ENCODE results near the gene ZFP91.
"Not testable (repeated sequence)": the region's sequence is repeated elsewhere in the genome, so short reads cannot be mapped to it uniquely, and the experiment has no call there.

Gene ZFP91, protein sequence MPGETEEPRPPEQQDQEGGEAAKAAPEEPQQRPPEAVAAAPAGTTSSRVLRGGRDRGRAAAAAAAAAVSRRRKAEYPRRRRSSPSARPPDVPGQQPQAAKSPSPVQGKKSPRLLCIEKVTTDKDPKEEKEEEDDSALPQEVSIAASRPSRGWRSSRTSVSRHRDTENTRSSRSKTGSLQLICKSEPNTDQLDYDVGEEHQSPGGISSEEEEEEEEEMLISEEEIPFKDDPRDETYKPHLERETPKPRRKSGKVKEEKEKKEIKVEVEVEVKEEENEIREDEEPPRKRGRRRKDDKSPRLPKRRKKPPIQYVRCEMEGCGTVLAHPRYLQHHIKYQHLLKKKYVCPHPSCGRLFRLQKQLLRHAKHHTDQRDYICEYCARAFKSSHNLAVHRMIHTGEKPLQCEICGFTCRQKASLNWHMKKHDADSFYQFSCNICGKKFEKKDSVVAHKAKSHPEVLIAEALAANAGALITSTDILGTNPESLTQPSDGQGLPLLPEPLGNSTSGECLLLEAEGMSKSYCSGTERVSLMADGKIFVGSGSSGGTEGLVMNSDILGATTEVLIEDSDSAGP

DNA sequence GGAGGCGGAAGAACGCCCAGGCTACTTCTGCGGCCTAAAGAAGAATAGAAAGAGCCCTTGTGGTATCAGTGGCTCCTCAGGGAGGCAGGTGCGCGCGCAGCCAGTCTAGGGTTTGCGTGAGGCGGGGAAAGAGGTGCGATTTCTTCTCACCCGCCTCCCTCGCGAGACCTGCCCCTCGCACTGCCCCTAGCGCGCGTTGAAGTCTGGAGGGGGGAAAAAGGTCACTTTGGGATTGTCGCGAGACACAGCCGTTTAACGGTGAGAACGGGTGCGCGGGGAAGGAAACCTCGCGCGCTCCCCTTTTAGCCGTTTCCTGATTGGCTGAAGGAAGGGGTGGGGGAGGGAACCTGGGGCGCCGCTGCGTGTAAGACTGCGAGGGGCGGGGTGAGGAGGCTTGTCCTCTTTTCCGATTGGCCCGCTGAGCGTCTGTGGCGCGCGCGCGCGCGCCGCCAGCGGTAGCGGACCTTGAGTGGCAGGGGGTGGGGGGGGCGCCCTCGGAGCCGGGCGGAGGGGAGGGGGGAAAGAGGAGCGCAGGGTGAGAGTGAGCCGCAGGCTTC lies at the start of gene ZFP91:
Gene ZFP91 (plus strand): TSS at position 429 of the 557 bp plus-strand sequence. CDS start 219 bp downstream, outside the sequence.
- peak; percentile 91 to 96 for DNase-seq

DNA sequence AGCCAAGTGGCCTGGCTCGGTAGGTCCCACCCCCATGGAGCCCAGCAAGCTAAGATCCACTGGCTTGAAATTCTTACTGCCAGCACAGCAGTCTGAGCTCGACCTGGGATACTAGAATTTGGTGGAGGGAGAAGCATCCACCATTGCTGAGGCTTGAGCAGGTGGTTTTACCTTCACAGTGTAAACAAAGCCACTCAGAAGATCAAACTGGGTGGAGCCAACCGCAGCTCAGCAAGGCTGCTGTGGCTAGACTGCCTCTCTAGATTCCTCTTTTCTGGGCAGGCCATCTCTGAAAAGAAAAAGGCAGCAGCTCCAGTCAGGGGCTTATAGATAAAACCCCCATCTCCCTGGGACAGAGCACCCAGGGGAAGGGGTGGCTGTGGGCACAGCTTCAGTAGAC lies 48.6 kb upstream of the ZFP91 start:
- no peak for DNase-seq

DNA sequence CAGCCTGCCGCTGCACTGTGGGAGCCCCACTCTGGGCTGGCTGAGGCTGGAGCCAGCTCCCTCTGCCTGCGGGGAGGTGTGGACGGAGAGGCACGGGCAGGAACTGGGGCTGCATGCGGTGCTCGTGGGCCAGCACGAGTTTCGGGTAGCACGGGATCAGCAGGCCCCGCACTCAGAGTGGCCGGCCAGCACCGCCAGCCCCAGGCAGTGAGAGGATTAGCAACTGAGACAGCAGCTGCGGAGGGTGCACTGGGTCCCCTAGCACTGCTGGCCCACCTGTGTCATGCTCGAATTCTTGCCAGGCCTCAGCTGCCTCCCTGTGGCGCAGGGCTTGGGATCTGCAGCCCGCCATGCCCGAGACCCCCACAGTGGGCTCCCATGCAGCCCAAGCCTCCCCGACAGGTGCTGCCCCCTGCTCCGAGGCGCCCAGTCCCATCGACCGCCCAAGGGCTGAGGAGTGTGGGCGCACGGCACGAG lies 47.0 kb upstream of the ZFP91 start:
- DNase-seq: no peak

DNA sequence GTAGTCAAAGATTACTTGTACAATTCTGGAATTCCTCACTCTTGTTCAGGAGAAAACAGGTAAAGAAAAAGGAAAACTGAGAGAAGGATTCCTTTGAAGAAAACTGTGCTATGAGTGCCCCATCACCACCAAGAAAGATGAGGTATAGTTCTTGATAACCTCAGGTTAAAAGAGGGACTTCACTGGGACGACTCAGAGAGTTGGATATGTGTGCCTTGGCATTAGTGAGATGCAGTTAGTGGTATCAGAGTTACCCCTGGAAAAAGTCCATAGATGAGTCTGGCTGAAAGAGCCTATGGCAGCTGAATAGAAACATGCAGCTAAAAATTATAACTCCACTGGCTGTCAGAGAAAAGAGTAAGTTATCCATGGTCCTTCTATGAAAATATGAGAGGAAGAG lies 32.0 kb upstream of the ZFP91 start:
- no peak for DNase-seq

DNA sequence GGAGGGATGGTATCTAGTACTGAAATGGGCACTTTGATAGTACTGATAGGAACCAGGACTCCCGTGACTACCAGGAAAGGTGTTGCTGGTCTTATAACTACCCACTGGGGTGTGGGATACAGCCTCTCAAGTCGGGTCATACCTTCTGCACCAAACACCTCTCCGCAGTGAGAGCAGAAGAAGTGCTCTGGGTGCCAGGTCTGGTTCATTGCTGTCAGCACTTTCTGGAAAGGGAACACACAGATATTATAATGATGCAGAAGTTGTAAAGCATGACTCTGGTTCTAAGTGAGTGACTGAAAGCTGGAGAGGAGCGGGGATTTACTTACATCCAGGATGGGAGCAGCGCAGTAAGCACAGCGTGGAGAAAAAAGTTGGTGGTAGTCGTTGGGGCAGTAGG lies 29.2 kb upstream of the ZFP91 start:
- DNase-seq: no peak

DNA sequence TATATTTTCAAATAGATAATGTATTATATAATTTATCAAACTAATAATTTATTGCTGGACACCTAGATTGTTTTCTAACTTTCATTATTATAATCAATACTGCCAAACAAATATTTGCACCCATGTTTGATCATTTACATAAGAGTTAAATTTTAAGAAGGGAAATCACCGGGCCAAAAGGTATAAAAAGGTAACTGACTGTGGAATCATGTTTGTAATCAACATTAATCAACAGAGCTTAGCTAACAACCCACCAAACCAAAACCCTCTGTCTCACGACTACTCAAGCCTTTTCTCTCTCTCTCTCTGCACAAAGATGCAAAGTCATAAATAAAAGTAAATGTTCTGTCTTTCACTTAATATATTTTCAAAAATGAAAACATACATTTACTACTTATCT lies 18.0 kb upstream of the ZFP91 start:
- no peak for DNase-seq

DNA sequence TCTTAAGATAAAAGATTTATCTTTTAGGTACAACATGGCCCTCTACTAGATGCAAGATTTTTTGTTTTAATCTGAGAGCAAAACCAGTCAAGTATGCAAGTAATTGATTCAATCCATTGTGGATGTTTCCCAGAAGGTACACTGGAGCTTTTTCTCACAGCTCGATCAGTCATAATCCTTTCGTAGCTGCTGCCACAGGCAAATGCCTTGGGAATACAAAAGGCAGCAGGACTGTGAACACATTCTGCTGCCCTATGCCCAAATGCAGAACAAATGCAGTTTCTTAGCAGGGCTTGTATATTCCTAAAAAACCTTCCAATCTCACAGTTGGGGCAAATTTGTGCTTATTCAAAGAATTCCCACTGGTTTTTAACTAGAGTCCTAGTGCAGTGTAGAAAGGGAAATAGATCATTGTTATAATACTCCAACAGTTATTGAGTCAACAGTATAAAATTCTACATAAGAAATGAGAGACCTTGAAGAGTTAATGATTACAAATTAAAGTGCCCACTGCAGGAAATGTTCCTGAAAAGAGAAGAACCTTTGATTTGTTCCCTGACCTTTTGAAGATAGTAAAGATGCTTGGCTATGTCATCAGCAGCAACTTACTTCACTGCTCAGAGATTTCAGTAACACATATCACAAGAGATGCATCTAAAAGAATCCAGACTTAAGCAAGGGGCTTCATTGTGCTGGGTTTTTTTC lies 17.3 kb upstream of the ZFP91 start:
- DNase-seq: no peak

DNA sequence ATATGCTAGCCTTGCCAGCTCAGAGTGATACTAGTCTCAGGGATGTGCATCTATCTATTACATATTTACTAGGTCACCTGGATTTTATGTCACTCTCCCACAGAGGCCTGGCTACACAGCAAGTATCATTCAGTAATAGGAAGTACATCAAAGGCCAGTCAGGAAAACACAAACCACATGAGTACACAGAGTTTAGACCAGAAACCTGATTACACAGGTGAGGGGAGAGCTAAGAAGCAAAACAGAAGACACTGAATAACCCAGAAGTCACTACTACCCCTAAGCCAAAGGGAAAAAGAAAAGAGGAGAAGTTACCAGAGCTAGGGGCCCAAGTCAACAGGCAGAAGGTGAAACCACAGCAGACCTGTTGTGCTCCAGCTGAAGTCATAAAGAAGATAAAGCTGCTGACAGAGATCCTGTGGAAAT lies 16.5 kb upstream of the ZFP91 start:
- DNase-seq: no peak

DNA sequence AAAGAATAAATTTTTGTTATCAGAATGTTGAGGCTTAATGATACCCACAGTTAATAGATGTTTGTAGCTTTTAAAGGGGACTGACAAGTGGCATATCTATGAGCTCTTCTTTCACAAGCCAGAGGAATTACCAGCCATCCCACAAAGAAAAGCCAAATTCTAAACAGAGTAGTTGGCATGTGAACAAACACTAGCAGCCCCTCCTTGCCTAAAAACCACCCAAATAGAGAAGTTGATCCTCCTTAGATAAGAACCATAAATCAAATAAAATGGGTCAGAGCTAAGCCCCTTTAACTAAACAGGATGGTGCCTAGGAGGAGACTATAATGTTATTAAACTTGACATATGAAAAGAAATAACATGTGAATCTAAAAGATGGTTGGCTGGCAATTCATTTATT lies 14.6 kb upstream of the ZFP91 start:
- no peak for DNase-seq

DNA sequence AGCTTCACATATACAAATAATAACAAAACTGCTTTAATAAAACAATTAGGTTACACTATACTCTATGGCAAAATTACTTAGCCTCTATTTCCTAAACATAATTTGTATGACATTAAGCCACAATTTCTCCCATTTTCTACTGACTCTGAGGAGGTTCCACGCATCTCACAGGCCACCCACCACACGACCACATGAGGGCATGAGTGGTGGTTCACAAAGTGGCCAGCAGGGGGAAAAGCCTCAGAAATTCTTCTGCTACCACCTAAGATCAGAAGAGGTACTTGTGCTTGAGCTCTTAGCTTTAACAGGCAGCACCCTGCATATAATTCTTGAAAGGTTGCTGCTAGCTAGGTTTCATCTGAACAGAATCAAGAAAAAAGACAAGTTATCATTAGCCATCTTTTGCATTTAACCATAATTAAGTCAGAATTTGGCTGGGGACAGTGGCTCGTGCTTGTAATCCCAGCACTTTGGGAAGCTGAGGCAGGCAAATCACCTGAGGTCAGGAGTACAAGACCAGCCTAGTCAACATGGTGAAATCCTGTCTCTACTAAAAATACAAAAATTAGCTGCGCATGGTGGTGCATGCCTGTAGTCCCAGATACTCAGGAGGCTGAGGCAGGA lies 10.9 kb upstream of the ZFP91 start:
- peak in 1 of 2 experiments; percentile 70 for DNase-seq

DNA sequence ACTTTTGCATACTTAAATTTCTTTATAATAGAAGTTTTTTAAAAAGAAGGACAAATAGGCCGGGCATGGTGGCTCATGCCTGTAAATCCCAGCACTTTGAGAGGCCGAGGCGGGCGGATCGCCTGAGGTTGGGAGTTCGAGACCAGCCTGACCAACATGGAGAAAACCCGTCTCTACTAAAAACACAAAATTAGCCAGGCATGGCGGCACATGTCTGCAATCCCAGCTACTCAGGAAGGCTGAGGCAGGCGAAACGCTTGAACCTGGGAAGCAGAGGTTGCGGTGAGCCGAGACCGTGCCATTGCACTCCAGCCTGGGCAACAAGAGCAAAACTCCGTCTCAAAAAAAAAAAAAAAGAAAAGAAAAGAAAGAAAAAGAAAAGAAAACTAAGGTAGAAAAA lies 6.0 kb upstream of the ZFP91 start:
- not testable (repeated sequence) for DNase-seq

DNA sequence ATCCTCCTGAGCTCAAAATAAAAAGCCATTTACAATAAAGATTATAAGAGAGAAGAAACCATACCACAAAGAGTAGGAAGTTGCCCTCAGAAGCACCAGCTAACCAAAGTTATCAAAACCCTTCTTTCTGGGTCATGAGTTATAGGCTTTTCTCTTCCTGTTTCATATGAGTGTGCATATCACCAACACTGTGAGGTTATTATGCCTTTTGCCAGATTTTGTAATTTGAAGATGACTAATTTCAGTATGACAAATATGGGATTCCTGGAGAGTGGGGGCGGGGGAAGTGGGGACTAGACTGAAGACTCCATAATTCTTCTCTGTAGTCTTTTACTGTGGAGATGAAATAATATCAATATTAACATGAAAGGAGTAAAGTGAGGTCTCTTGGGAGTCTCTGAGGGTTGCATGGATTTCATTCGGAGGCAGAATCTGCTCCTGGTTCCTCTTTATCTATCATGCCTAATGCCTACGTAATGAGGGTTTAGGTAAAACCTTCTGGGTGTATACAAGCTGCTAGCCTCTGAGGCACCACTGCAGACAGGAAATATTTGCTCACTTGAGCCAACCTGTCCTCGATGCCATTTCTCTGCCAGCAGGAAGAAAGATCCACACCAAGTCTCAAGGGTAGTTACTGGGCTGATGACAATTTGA lies 5.3 kb upstream of the ZFP91 start:
- DNase-seq: peak; percentile 57 to 77

DNA sequence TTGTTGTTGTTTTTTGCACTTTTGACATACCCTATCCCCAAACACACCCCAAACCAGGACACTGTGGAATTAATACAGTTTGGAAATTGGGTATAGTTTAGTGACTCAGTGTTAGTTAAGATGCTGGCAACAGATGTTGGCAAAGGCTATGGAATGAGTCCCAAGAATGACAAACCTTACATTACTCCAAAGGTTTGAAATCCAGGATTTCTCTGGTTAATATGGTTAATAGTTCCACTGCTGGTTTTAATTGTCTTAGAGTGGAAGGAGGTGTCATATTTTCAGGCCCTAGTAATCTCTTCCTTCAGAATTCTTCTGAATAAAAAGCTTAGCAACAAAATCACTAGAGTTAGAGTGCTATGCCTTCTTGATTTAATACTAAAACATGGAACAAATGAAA lies 4.0 kb upstream of the ZFP91 start:
- no peak for DNase-seq

DNA sequence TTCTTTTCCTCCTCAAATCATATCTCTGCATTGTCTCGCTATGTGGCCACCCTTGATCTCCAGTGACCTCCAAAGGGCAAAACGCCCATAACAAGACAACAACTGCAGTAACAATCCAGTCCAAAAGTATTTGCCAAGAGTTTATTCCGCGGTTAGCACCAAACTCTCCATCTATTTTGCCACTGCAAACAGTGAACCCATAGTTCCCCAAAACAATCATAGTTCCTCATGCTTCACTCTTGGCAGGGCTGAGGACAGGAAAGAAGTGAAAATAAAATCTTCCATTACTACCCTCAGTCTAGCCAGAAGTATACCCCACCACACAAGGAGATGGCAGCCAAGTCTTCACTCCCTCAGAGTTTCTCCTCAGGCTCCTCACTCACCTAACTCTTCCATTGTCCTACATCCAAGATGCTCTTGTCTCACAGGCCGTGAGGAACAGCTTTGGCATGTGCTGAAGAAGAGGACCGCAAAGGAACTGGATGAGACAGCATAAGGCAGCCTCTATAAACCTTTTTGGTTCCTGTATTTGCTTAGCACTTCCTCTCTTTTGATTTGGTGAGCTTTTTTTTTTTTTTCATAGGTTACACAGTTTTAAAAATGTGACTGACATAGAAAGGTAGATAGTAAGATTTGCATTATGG lies 3.4 kb upstream of the ZFP91 start, which contains the start of gene LPXN:
Gene LPXN (minus strand): TSS at position 480 of the 644 bp plus-strand sequence. CDS start 84 bp downstream, at position 396.
- DNase-seq: peak in 1 of 2 experiments; percentile 7

DNA sequence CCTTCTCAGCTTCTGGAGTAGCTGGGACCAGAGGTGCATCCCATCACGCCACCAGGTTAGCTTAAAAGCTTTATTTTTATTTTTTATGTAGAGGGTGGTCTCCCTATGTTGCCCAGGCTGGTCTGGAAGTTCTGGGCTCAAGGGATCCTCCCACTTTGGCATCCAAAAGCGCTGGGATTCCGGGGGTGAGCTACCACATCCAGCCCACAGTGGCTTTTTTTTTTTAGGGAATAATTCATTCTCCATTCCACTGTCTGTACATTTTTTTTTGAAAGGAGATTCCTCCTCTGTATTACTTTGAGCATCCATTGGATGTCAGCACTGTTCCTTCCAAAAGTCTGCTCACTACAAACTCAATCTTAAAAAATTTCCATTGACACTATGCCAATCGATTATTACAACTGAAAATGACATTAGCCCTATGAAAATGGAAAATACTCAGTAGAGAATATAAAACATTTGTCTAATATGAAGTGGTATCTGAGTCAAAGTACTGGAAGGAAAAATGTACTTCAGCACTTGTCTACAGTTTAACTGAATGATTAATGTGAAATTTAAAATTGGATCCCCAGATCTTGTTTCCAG lies 1.9 kb upstream of the ZFP91 start:
- peak; percentile 16 to 56 for DNase-seq

DNA sequence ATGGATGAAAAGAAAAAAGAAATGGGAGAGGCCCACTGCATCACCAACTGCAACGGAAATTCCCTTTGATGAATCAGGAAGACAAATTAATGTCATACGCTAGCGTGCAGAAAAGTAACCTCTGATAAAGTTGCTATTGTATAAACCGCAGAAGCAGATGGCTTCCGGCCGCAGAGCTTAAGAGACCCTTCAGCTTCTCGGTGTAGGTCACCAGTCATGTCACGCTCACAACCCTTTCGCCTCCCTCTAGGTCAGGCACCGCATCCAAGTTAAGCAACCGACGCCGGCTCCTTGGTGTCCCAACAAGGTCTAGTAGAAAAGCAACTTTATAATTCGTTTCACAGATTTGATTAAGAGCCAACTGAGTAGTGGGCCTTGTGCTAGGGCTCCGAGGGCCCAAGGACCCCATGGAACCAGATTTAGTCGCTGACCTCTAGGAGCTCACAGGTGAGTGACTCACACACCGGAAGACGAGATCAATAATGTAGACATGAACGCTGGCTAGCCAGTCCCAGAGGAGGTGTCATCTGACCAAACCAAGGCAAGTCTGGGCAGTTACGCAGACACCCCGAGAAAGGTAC lies 1.2 kb upstream of the ZFP91 start:
- DNase-seq: peak; percentile 27 to 77

DNA sequence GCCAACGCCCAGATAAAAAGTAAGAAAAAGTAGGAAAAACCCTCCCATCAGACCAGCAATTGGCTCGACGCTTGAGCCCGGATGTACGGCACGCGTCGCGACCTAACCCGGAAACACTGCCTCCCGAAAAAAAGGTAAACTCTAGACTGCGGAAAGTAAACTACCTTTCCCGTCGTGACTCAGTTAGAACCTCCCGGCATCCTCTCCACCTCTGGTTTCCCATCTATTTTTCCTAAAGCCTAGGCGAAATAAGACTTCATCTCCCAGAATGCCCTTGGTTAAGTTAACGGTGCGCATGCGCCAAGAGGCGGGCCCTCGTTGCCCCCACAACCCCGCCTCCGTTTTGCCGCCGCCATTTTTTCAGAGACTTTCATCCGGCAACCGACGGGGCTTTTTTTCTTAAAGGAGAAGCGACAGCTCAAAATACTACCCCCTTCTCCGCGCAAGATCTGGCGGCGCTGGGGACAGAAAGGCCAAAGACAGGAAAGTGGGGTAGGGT lies 678 bp upstream of the ZFP91 start:
- peak; percentile 97 to 100 for DNase-seq

DNA sequence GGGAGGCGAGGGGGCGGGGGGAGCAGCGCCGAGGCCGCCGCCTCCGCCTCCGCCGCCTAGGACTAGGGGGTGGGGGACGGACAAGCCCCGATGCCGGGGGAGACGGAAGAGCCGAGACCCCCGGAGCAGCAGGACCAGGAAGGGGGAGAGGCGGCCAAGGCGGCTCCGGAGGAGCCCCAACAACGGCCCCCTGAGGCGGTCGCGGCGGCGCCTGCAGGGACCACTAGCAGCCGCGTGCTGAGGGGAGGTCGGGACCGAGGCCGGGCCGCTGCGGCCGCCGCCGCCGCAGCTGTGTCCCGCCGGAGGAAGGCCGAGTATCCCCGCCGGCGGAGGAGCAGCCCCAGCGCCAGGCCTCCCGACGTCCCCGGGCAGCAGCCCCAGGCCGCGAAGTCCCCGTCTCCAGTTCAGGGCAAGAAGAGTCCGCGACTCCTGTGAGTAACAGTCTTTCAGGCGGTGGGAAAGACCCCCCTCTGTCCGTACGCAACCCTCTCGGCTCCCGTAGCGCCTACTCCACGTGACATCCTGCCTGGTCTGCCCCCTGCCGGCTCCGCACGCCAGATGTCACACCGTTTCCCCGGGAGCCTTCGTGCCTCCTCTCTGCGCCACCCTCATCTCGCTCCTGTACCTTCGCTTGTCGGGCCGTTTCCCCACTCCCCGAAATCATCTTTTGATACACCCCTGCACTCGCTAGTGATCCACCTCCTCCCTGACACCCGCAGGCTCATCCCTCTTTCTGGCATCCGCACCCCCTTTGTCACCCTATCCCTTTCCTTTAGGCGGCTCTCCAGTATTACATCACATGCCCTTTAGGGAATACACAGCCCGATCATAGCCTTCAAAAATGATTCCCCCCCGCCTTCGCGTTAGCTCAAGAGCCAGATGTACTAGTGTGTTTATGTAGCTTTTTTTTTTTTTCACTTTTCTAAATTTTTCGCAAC lies 598 bp downstream of the ZFP91 start:
- DNase-seq: peak; percentile 70 to 86

DNA sequence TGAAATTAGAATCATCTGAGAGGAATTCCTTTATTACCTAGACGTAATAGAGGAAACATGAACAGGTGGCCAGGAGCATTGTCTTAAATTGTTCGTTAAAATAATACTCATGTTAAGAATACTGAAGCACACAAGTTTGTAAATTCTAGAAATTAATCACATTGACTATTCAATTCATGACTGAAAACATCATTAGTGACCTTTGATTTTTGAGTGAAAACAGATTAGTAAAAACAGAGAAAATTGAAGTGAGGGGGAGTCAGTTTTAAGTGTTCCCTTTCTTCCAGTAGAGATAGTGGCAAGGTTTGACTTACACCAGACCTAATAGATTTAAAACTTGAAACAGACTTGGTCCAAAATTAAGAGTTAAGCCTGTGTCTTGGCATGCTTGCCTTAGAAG lies 1.4 kb downstream of the ZFP91 start:
- DNase-seq: no peak

DNA sequence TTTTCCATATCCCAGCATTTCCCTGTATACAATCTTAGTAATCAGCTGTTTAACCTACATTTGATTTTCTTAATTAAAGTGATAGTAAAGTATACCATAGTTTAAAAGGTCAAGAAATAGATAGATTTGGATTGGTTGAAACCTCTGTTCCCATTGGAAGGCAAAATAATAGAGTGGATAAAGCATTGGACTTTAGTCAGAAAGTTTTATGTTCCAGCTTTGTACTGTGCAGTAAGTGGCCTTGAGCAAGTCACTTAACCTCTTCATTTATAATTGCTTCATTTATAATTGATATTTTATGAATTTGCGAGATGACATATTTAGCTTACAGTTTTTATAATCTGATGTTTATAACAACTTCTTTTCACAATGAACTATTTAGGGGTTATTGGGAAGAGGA lies 3.6 kb downstream of the ZFP91 start:
- DNase-seq: no peak
